ENCODE data around the gene SNN. TPM values are rescaled to one million over a fixed set of nuclear protein-coding genes. Genes with fewer than 3 reads are reported as not detected.

SNN gene
- total RNA-seq, 4 donors from 2014 or later, result 4.1 to 30.1 (median 23.0) TPM

DNA sequence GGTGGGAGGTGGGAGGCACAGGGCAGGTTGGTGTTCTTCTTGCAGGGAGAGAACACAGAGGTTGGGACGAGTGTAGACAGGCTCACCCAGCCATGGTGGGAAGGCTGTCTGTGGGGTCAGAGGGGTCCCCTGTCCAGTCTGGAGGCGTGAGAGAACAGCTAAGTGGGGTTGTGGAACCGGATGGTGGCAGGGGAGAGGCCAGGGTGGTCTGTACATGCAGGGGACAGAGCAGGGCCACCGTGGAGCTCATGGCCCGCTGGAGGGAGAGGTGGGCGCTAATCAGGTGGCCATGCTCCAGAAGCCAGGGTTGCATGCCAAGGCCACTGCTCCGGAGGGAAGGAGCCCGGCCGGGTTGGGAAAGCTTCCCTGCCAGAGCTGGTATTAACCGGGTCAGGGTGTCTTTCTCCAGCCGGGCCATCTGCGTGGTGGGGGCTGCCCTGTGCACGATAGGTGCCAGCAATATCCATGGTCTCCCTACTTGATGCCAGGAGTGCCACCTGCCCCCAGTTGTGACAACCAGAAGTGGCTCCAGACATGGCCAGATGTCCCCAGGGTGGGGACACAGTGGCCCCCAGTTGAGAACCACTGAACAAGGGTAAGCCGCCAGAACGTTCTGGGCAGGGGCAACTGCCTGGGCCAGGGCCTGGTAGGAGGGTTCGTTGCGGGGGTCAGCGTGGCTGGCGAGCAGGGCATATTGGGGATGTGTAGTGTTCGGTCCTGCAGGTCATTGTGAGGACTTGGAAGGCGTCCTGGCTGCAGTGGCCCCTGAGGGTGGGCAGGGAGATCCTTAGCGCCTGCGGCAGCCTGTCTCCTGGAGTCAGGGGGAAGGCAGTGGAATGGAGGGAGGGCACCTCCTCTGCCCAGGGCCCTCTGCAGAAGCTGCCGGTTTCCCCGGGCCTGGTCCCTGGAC, 5.1 kb downstream of the SNN start:
- intact Hi-C loops (cut with DNase I; ENCODE audit: low total_unique reads), result no loop called here
- no peak for DNase-seq
- no peaks in the 10 kb centered on the region for H3K27me3 ChIP-seq
- no peaks in the 10 kb centered on the region for H3K9me3 ChIP-seq
- no peak overlapping the region for H3K4me3 ChIP-seq
- H3K4me1 ChIP-seq, result peaks cover 0 to 6% of the 10 kb centered on the region in 2 donors
- TF ChIP-seq POLR2A (IDR thresholded peaks at IDR 0.05) (no peak), CTCF (IDR thresholded peaks at IDR 0.05) (no peak)
- H3K36me3 ChIP-seq, result no peaks in the 10 kb centered on the region
- H3K27ac ChIP-seq, result peak overlapping the region; percentile 25 to 59

- H3K27me3 ChIP-seq, result no peaks in the 10 kb centered on the region
- intact Hi-C loops (cut with DNase I; ENCODE audit: low total_unique reads), result no loop called here
- H3K27ac ChIP-seq, result peak overlapping the region; percentile 25 to 59
- H3K4me1 ChIP-seq, result peaks cover 0 to 8% of the 10 kb centered on the region in 2 donors
- no peaks in the 10 kb centered on the region for H3K36me3 ChIP-seq
- no peak overlapping the region for H3K4me3 ChIP-seq
- no peak for DNase-seq
- no peaks in the 10 kb centered on the region for H3K9me3 ChIP-seq
- TF ChIP-seq CTCF (IDR thresholded peaks at IDR 0.05) (no peak), POLR2A (IDR thresholded peaks at IDR 0.05) (no peak)
Measured at GRCh38 chr16:11674001-11674817, 6.0 kb downstream of the SNN start.

DNA sequence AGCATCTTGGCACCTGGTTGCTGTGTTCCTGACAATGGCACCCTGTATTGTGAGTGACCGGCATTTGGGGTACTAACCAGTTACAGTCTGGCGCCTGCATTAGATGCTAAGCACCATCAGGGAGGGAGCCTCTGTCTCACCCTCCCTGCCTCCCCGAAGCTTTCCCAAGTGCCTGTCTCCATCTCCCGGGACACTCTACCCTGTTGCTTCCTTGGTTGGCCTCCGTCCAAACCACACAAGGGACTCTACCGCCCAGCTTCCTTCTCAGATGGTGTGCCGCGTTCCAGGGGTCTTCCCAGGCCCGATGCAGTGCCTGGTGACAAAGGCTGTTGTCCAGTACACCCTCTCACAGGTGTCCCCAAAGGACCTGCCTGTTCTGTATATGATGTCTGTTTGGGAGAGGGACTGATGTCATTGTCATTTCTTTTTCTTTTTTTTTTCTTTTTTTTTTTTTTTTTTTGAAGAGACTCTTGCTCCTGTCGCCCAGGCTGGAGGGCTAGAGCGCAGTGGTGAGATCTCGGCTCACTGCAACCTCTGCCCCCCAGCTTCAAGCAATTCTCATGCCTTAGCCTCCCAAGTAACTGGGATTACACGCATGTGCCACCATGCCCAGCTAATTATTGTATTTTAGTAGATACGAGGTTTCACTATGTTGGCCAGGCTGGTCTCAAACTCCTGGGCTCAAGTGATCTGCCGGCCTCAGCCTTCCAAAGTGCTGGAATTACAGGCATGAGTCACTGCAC, 6.7 kb downstream of the SNN start:
- intact Hi-C loops (cut with DNase I; ENCODE audit: low total_unique reads), result no loop called here
- Histone ChIP-seq H3K4me3 (no peak overlapping the region), H3K4me1 (peaks cover 0 to 9% of the 10 kb centered on the region in 2 donors), H3K9me3 (no peaks in the 10 kb centered on the region), H3K27ac (peak overlapping the region in 1 of 2 donors; percentile 29), H3K27me3 (no peaks in the 10 kb centered on the region), H3K36me3 (no peaks in the 10 kb centered on the region)
- TF ChIP-seq POLR2A (IDR thresholded peaks at IDR 0.05) (no peak), CTCF (IDR thresholded peaks at IDR 0.05) (no peak)
- DNase-seq, result peak in 1 of 2 donors; percentile 31

GRCh38 chr16:11675561-11676511, 7.6 kb downstream of the SNN start:
- H3K36me3 ChIP-seq, result no peaks in the 10 kb centered on the region

More at GRCh38 chr16:11675561-11676511, 7.6 kb downstream of the SNN start:
- peaks cover 0 to 9% of the 10 kb centered on the region in 2 donors for H3K4me1 ChIP-seq
- DNase-seq, result no peak
- H3K27me3 ChIP-seq, result no peaks in the 10 kb centered on the region
- no peak overlapping the region for H3K27ac ChIP-seq
- no peak overlapping the region for H3K4me3 ChIP-seq
- H3K9me3 ChIP-seq, result no peaks in the 10 kb centered on the region
- TF ChIP-seq POLR2A (IDR thresholded peaks at IDR 0.05), result no peak
- TF ChIP-seq CTCF (IDR thresholded peaks at IDR 0.05), result no peak
- intact Hi-C loops (cut with DNase I; ENCODE audit: low total_unique reads), result no loop called here

All from uterus (tissue), 4 donors.